ENCODE results near the gene PGBD1. TPM values are rescaled to one million over a fixed set of nuclear protein-coding genes. Genes with fewer than 3 reads are reported as not detected.

The PGBD1 gene
- total and polyA plus RNA-seq, 11 donors: 1.7 to 4.6 (median 2.9) TPM

- no peaks in the 10 kb centered on the region for H3K9me3 ChIP-seq
- H3K27me3 ChIP-seq: no peaks in the 10 kb centered on the region
- no peak overlapping the region for H3K27ac ChIP-seq
- H3K36me3 ChIP-seq: peaks cover 0 to 59% (median 55%) of the 10 kb centered on the region in 9 donors
- H3K4me1 ChIP-seq: peaks cover 6 to 29% (median 15%) of the 10 kb centered on the region in 12 donors
- intact Hi-C loops (cut with DNase I): loop anchor here in 1 of 10 donors (10.0 kb wide), 1 partner anchor 106 kb away; no protein-coding TSS in a partner anchor
- ATAC-seq (no peak), DNase-seq (no peak)
- H3K4me3 ChIP-seq: no peak overlapping the region
- 78 to 86% (median 81%) methylated on average over 1 of the region's 1 CpG for WGBS, 4 donors
- TF ChIP-seq POLR2A (IDR thresholded peaks at IDR 0.05): no peak
- no peak for TF ChIP-seq CTCF (IDR thresholded peaks at IDR 0.05)
Measured at GRCh38 chr6:28248916-28249315, 32.5 kb upstream of the PGBD1 start.

GRCh38 chr6:28250747-28251146 is 30.6 kb upstream of the PGBD1 start:
- Histone ChIP-seq H3K9me3 (no peaks in the 10 kb centered on the region), H3K27me3 (no peaks in the 10 kb centered on the region), H3K4me3 (peak overlapping the region in 10 of 12 donors; percentile 59 to 87 (median 78)), H3K36me3 (peaks cover 0 to 41% (median 36%) of the 10 kb centered on the region in 9 donors), H3K4me1 (peaks cover 6 to 32% (median 15%) of the 10 kb centered on the region in 12 donors), H3K27ac (no peak overlapping the region)
- 67 to 91% (median 76%) methylated on average over 2 of the region's 2 CpGs for whole genome bisulfite sequencing, 4 donors
- DNase-seq (no peak), ATAC-seq (no peak)
- intact Hi-C loops (cut with DNase I): loop anchor here in 5 of 10 donors (5.0 to 10.0 kb wide), 4 partner anchors 33 to 116 kb away; partner anchors contain the start of gene ZSCAN31 (in 1 of the 5)
- TF ChIP-seq POLR2A (IDR thresholded peaks at IDR 0.05) (no peak), CTCF (IDR thresholded peaks at IDR 0.05) (no peak)

GRCh38 chr6:28251661-28252008 is 29.7 kb upstream of the PGBD1 start:
- DNase-seq (peak in 1 of 5 donors; percentile 55), ATAC-seq (peak; percentile 32 to 46 (median 44))
- TF ChIP-seq CTCF (IDR thresholded peaks at IDR 0.05) (no peak), POLR2A (IDR thresholded peaks at IDR 0.05) (no peak)
- H3K9me3 ChIP-seq: no peaks in the 10 kb centered on the region
- H3K4me1 ChIP-seq: peaks cover 6 to 32% (median 15%) of the 10 kb centered on the region in 12 donors
- peak overlapping the region; percentile 54 to 87 (median 78) for H3K4me3 ChIP-seq
- intact Hi-C loops (cut with DNase I): loop anchor here in 6 of 10 donors (2.0 to 10.0 kb wide), 6 partner anchors 27 to 117 kb away; partner anchors contain the start of genes ZSCAN31 (in 1 of the 6) and ZSCAN9 (in 1 of the 6)
- peaks cover 0 to 32% (median 28%) of the 10 kb centered on the region in 9 donors for H3K36me3 ChIP-seq
- no peaks in the 10 kb centered on the region for H3K27me3 ChIP-seq
- H3K27ac ChIP-seq: peak overlapping the region in 8 of 12 donors; percentile 9 to 83 (median 62)
- WGBS, 4 donors: 0 to 1% (median 1%) methylated on average over 7 to 25 of the region's 25 CpGs

GRCh38 chr6:28252009-28252975 is 29.1 kb upstream of the PGBD1 start, which contains the start of gene ZKSCAN4:
ZKSCAN4 (minus strand) TSS chr6:28252269; CDS start chr6:28251980, 289 bp downstream.
- 5 to 7% (median 5%) methylated on average over 12 to 14 of the region's 14 CpGs for WGBS, 4 donors
- ATAC-seq: peak; percentile 96 to 99 (median 98)

More at GRCh38 chr6:28252009-28252975, 29.1 kb upstream of the PGBD1 start, which contains the start of gene ZKSCAN4:
- H3K9me3 ChIP-seq: no peaks in the 10 kb centered on the region
- H3K27ac ChIP-seq: peak within 1 kb of the TSS in 11 of 12 donors; percentile 9 to 83 (median 58)
- TF ChIP-seq CTCF (IDR thresholded peaks at IDR 0.05) (no peak), POLR2A (IDR thresholded peaks at IDR 0.05) (no peak)
- intact Hi-C loops (cut with DNase I): loop anchor here in 6 of 10 donors (2.0 to 10.0 kb wide), 6 partner anchors 27 to 117 kb away; partner anchors contain the start of genes ZSCAN31 (in 1 of the 6) and ZSCAN9 (in 1 of the 6)
- H3K4me1 ChIP-seq: peaks cover 6 to 32% (median 15%) of the 10 kb centered on the region in 12 donors
- peaks cover 0 to 26% (median 21%) of the 10 kb centered on the region in 9 donors for H3K36me3 ChIP-seq
- DNase-seq: peak; percentile 72 to 90 (median 84)
- peak within 1 kb of the TSS; percentile 54 to 87 (median 78) for H3K4me3 ChIP-seq
- no peaks in the 10 kb centered on the region for H3K27me3 ChIP-seq
